ENCODE data around the gene PSAP. TPM values are rescaled to one million over a fixed set of nuclear protein-coding genes. Genes with fewer than 3 reads are reported as not detected.
A peak's percentile ranks its signal among the peaks of the same experiment; 100 is the strongest.

PSAP gene
- total RNA-seq, 2 donors from 2014 or later: 488 to 516 TPM

DNA sequence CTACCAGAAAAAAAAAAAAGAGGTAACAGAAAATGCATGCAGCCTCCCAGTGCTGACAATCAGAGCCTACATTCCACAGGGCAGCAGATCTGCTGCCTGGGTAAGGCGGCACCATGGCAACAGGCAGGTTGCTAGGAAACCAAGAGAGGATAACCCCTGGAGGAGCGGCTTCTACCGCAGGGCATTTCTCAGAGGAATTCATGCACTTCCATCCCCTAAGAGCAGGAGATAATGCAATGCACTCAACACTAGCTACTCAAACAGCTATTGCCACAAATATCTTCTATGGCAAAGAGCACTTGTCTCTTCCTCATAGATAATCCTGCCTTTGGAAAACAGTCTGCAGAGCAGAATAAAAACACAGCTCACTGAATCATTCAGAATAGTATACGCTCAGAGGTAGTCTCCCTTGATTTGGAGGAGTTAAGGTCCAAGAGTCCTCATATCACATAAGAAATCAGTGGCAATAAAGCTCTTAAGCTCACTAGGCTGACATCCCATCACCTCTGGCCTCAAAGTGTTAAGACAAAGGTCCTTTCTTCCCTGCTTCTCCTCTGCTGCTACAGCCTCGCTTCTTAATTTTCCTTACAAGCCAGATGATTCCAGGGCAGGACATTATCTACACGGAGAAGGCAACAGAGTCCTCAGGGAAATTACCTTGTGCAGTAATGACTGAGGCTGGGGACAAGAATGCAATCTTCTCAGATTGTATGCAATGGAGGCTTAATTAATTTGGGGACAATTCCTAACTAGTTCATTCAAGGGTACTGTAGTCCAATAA, 10.7 kb downstream of the PSAP start:
- ATAC-seq (peak; percentile 41), DNase-seq (peak; percentile 60 to 70 (median 65))
- Histone ChIP-seq H3K4me3 (no peak overlapping the region), H3K27ac (no peak overlapping the region), H3K4me1 (peaks cover 87% of the 10 kb centered on the region), H3K27me3 (no peaks in the 10 kb centered on the region), H3K36me3 (replicated peaks in 1 of 2; ENCODE audit: insufficient read depth in 1 of 2, low read depth in 2 of 2) (no peaks in the 10 kb centered on the region), H3K9me3 (no peaks in the 10 kb centered on the region)
- TF ChIP-seq POLR2A (IDR thresholded peaks at IDR 0.05): no peak
- TF ChIP-seq, protein P1, sequence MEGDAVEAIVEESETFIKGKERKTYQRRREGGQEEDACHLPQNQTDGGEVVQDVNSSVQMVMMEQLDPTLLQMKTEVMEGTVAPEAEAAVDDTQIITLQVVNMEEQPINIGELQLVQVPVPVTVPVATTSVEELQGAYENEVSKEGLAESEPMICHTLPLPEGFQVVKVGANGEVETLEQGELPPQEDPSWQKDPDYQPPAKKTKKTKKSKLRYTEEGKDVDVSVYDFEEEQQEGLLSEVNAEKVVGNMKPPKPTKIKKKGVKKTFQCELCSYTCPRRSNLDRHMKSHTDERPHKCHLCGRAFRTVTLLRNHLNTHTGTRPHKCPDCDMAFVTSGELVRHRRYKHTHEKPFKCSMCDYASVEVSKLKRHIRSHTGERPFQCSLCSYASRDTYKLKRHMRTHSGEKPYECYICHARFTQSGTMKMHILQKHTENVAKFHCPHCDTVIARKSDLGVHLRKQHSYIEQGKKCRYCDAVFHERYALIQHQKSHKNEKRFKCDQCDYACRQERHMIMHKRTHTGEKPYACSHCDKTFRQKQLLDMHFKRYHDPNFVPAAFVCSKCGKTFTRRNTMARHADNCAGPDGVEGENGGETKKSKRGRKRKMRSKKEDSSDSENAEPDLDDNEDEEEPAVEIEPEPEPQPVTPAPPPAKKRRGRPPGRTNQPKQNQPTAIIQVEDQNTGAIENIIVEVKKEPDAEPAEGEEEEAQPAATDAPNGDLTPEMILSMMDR (IDR thresholded peaks at IDR 0.05): no peak
- WGBS, 2 donors: 50% methylated on average over 6 of the region's 6 CpGs
- intact Hi-C loops (cut with DNase I): no loop called here

DNA sequence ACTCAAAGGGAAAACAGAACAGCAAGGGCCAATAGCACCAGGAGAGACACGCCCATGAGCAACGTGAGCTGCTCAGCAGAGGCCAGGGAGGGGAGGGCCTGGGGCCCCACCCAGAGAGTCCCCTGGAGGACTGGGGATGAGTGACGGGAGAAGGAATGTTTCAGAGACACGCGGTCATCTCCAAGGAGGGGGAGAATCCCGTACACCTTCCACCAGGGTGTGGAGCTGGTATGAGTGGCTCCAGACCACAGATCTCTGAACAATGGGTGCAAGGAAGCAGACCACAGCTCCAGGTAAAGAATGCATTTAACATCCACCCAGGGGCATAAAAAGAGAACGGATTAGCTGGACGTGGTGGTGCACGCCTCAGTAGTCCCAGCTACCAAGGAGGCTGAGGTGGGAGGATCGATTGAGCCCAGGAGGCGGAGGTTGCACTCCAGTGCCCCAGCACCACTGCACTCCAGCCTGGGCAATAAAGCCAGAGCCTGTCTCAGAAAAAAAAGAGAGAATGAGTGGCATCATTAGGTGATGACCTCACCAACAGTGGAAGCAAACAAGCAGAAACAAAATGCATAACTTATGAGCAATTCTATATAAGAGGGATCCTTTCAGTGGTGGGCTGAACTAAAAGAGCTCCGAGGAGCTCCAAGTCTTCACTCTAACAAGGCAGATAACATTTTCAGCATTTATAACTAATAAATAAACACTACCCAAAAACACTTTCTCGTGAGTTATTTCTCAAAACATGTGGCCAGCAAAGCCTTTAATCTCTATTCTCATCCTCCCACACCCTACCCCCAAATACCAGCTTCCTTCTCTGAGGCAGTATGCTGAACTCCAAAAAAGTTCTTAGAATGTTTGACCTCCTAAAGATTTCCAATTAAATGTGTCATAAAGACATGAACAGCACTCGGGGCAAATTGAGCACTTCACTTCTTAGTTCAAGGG, 12.5 kb downstream of the PSAP start:
- intact Hi-C loops (cut with DNase I): no loop called here
- ATAC-seq (no peak), DNase-seq (no peak)
- H3K9me3 ChIP-seq: no peaks in the 10 kb centered on the region
- H3K4me3 ChIP-seq: no peak overlapping the region
- H3K36me3 ChIP-seq (replicated peaks in 1 of 2; ENCODE audit: insufficient read depth in 1 of 2, low read depth in 2 of 2): no peaks in the 10 kb centered on the region
- H3K27me3 ChIP-seq: no peaks in the 10 kb centered on the region
- H3K4me1 ChIP-seq: peaks cover 75% of the 10 kb centered on the region
- no peak overlapping the region for H3K27ac ChIP-seq
- 71 to 78% methylated on average over 14 of the region's 14 CpGs for WGBS, 2 donors
- TF ChIP-seq, protein P1 (IDR thresholded peaks at IDR 0.05): no peak
- no peak for TF ChIP-seq POLR2A (IDR thresholded peaks at IDR 0.05)

DNA sequence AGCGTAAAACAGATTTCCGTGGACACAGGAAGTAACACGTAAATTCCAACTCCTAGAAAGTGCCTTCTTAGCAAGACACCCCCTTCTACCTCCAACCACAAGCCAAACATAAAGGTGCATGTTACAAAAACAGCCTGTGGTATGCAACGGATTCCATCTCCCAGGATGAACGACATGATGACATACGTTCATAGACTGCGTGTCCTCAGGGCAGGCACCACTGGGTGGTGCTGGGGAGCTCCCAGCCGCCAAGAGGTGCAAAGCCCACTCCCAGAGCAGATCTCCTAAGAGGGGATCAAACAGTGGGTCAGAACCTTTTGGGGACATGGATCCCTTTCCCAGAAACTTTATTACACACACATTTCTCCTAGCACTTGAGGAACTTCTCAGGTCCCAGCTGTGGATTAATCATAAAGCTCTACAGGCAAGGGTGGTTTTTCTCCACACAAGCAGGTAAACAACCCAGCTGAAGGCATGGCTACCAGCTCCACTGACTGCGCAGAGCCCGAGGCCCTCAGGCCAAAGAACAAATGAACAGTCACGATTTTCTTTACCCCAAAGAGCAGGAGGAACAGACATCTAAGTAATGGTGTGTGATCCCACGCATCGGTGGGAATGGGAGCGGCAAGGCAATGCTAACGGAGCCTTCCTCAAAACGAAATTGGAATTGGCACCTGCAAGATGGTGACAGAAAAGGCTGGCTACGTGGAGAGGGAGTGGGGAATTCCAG, 13.8 kb downstream of the PSAP start:
- 70 to 79% methylated on average over 17 of the region's 17 CpGs for WGBS, 2 donors
- H3K36me3 ChIP-seq (replicated peaks in 1 of 2; ENCODE audit: insufficient read depth in 1 of 2, low read depth in 2 of 2): peaks cover 0 to 2% of the 10 kb centered on the region in 2 donors
- intact Hi-C loops (cut with DNase I): no loop called here
- no peak for TF ChIP-seq POLR2A (IDR thresholded peaks at IDR 0.05)
- TF ChIP-seq, protein P1 (IDR thresholded peaks at IDR 0.05): peak in 1 of 7 experiments; percentile 10
- no peak overlapping the region for H3K4me3 ChIP-seq
- H3K27ac ChIP-seq: peak overlapping the region in 2 of 4 donors; percentile 63
- no peaks in the 10 kb centered on the region for H3K9me3 ChIP-seq
- no peaks in the 10 kb centered on the region for H3K27me3 ChIP-seq
- ATAC-seq: no peak
- peaks cover 62% of the 10 kb centered on the region for H3K4me1 ChIP-seq
- DNase-seq: no peak

DNA sequence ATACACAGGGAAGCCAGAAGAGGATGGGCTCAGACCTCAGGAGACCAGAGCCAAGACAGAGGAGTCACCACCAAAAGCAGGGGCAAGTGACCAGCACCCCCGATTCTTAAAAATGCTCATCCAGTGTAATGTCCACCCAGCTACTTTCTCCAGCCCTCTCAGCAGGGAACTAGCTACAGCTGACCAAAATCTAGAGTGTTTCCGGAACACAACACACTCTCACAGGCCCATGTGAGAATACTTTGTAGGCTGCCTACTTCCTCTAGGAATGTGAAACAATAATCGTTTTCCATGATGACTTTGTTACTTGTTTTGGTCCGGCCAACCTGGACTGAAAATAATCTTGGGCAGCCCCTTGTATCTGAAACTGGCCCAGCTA, 14.5 kb downstream of the PSAP start:
- no peak overlapping the region for H3K4me3 ChIP-seq
- no peaks in the 10 kb centered on the region for H3K9me3 ChIP-seq
- ATAC-seq (peak; percentile 3), DNase-seq (no peak)
- H3K27me3 ChIP-seq: no peaks in the 10 kb centered on the region
- no peak for TF ChIP-seq POLR2A (IDR thresholded peaks at IDR 0.05)
- TF ChIP-seq, protein P1 (IDR thresholded peaks at IDR 0.05): no peak
- H3K4me1 ChIP-seq: peaks cover 57% of the 10 kb centered on the region
- intact Hi-C loops (cut with DNase I): no loop called here
- H3K36me3 ChIP-seq (replicated peaks in 1 of 2; ENCODE audit: insufficient read depth in 1 of 2, low read depth in 2 of 2): peaks cover 0 to 5% of the 10 kb centered on the region in 2 donors
- 64 to 69% methylated on average over 3 to 4 of the region's 4 CpGs for WGBS, 2 donors
- peak overlapping the region in 3 of 4 donors; percentile 12 to 63 (median 63) for H3K27ac ChIP-seq

Data from body of pancreas (tissue), 4 donors.